ENCODE measurements around the gene CTXN1.
A peak's percentile ranks its signal among the peaks of the same experiment; 100 is the strongest.
"Not testable (repeated sequence)": the region's sequence is repeated elsewhere in the genome, so short reads cannot be mapped to it uniquely, and the experiment has no call there.

The CTXN1 gene

DNA sequence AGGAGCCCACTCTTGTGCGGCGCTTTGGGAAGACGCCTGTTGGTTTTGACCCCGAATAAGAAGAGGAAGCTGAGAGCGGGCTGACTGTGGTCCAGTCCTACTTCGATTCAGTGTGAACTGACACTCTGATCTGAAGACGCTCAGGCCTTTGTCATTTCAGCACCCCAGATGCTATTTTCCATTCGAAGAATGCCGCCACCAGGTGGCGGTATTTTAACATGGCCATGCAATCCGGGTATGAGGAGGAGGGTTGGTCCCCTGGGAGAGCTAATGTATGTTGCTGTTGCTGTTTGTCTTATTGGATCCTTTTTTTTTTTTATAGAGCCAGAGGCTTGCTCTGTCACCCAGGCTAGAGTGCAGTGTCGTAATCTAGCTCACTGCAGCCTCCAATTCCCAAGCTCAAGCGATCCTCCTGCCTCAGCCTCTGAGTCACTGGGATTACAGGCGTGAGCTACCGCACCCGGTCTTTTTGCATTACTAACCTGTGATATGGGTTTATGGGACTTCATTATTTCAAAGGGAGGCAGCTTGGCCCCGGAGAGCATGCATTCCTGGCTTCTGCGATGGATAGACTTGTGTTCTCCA is 18.3 kb upstream of the CTXN1 start:
- peak; percentile 81 for DNase-seq (ENCODE audit: low spot score)

DNA sequence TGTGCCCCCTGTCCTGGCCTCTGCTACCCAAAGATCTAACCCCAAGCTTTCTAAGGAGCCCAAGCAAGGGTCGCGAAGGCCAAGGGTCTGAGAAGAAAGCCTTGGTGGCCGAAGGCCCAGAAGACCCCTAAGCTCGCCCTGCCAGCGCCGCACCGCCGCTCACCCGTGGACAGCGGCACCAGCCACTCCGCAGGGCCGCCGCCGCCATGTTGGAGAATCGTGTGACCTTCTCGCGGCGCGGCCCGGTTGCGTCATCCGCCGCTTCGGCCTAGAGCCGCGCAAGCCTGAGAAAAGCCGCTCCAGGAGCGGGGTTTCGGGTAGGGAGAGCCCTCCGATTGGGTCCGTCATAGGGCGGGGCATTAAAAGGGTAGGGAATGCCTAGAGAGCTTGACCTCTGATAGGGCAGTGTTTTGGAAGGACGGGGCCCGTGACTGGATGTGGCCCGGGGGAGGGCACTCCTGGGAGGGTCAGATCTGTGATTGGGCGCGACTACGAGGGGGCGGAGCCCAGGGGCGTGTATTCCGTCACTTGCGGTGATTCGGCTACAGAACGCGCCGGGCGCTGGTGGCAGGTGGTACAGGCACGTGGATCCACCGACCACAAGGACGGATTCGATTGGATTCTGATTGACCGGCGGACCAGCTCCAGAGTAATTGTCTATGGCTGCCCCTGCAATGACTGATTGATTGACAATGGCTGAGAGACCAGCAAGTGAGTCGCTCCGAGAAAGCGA is 17.7 kb upstream of the CTXN1 start, which contains the start of gene TIMM44:
Gene TIMM44 (minus strand): TSS at position 223 of the 733 bp plus-strand sequence. CDS start 15 bp downstream, at position 208.
- peak; percentile 99 for DNase-seq (ENCODE audit: low spot score)

DNA sequence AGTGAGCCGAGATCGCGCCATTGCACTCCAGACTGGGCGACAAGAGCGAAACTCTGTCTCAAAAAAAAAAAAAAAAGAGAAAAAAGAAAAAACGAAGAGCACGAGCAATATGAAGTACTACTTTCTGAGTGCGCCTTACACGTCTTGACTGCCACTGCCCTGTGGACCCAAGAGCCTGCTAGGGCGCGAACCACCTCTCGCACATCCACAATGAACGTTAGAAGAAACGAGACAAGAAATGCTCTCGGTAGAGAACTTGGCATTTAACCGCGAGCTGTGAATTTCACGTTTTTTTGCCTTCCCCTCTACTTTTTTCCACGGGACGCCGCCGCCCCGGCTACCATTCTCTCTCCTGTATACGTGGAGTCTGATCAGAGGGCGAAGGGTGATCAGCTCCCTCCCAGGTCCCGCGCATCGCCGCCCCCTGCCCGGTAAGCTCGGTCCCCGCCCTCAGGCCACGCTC is 17.1 kb upstream of the CTXN1 start:
- no peak for DNase-seq (ENCODE audit: low spot score)

DNA sequence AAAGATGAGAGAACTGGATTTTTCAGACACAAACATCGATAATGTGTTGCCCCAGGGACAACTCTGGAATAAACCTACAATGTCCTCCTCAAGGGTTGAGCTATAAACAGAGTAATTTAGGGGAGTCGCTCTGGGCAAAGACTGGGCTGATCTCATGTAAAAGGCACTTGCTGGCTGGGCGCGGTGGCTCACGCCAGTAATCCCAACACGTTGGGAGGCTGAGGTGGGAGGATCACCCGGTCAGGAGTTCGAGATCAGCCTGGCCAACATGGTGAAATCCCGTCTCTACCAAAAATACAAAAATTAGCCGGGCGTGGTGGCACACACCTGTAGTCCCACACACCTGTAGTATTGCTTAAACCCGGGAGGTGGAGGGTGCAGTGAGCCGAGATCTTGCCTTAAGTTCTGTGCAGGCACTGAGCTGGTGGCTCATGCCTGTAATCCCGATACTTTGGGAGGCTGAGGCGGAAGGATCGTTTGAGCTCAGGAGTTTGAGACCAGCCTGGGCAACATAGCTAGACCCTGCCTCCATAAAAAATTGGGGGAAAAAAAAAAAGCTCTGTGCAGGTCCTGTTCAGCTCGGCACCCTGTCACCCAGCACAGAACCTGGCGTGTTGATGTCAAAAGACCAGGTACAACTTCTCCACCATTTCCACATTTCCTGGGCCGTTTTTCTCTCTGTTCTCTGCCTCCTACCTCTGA is 16.1 kb upstream of the CTXN1 start:
- DNase-seq (ENCODE audit: low spot score), result no peak

DNA sequence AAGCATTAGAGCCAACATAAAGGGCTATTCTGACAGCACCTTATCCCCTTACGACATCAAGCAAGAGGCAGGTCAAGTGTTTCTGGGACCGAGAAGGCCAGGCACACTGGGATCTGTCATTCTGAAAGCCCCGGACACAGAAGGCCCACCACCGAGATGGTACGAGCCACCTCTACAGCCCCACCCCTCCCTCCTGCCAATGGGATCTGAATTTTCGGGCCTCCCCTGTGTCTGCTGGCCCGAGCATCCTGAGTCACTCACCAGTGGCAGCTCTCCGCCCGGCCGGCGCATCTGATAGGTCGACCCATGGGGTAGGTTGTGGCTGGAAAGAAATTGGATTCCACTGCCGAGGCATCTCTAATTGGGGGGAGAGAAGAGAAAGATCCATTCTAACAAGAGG is 14.9 kb upstream of the CTXN1 start:
- DNase-seq (ENCODE audit: low spot score), result no peak

DNA sequence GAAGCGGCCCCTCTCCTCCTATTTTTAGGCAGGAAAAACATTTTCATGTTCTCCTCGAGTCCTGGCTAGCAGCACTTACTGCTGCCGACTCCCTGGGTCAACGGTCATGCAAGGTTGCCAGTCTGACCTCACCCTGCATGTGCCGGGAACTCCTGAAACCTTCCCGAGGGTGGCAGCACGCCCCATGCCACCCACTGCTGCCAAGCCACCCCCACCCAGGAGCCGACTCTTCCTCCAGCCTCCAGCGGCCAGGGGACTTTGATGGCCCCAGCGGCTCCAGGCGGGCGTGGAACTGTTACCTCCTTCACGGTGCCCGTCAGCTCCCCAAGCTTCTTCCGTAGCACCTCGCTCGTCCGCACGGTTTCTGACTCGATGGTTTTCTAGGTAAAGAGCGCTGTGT is 8.8 kb upstream of the CTXN1 start:
- DNase-seq (ENCODE audit: low spot score), result no peak

DNA sequence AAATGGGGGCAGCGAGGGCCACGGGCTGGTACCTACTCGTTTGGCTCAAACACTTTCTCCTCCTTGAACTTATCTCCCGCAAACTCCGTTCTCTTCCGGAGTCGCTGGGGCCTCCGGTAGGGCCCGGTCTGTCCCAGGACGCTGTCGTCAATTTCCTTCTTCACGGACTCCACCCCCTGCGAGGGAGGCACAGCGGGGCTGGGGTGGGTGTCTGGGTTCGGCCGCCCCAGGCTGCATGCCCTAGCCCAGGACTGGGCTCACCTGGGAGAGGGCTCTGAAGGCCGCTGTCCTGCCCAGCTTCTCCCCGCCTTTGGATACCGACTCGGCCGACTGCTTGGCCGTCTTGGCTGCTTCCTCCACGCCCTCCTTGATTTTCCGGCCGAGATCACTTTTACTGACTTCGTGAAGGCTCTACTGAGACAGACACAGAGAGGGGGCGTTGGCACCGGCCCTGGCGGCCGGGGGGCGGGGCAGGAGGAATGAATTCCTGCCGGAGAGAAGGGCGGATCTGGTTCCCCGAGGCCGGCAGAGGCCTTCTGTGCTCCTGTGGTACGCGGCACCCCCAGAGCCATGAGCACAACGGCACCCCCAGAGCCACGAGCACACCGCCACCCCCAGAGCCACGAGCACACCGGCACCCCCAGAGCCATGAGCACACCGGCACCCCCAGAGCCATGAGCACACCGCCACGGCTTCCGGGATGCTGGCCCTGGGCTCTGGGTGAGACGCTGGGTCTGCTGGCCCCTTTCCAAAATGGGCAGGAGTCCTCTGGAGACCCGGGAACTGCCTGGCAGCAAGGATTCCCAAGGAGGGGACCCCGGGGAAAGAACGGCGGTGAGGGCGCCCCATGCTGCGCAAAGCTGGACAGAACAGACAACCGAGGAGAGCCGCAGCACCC is 8.1 kb upstream of the CTXN1 start:
- DNase-seq (ENCODE audit: low spot score), result no peak

DNA sequence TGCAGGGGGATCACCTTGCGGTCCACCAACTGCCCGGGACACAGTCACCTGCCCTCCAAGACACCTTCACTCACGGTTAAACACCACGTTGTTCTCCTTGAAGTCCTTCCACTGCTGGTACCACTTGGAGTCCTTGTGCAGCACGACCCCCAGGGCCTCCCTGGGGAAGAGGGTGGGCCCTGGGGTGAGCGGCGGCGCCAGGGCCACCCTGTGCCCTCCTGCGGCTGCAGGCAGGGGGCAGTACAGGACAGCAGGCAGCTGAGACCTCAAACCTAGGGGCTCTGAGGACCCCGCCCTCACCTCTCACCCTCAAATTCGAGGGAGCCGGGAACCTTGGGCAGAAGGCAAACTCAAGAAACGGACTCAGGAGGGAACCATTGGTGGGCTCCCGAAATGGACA is 7.5 kb upstream of the CTXN1 start:
- DNase-seq (ENCODE audit: low spot score), result no peak

DNA sequence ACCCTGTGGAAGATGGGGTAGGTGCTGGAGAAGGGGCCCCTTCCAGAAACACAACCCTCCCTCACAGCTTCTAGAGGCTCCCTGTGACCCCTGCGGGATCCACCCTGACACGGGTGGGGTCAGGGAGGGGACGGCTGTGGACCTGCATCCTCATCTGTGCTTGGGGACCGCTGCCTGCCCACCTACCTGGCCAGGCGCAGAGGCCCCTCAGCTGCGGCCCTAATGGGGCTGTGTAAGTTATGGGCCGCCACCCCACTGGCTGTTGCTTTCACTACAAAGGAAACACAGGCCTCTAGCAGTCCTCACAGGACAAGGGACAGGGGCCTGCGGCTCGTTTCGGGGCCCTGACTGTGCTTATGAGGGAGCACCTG is 7.0 kb upstream of the CTXN1 start:
- no peak for DNase-seq (ENCODE audit: low spot score)

DNA sequence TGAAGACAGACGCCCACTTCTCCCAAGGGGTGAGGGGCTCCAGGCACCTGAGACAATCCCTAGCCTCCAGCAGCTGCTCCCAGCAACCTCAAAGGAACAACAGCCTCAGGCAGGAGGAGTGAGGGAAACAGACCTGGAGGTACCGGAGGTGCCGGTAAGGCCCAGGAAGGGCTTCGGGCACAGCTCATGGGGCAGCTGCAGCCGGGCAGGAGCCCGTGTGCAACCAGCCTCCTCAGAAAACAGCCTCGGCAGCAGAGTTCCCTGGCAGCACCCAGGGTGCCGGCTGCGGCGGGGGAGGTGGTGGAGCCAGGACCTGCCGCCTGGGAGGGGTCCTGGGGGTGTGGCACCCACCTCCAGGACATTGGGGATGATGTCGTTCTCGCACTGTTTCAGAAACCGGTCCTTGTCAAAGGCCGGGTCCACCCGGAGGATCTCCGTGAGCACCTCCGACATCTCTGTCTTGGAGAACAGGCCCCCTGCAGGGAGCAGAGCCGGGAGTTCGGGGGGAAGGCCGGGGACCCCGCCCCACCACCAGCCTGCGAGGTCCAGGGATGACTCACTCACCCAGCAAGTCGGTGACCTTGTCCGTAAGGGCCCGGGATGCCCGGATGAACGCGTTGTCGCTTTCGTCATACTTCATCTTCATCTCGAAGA is 6.5 kb upstream of the CTXN1 start:
- DNase-seq (ENCODE audit: low spot score), result no peak

DNA sequence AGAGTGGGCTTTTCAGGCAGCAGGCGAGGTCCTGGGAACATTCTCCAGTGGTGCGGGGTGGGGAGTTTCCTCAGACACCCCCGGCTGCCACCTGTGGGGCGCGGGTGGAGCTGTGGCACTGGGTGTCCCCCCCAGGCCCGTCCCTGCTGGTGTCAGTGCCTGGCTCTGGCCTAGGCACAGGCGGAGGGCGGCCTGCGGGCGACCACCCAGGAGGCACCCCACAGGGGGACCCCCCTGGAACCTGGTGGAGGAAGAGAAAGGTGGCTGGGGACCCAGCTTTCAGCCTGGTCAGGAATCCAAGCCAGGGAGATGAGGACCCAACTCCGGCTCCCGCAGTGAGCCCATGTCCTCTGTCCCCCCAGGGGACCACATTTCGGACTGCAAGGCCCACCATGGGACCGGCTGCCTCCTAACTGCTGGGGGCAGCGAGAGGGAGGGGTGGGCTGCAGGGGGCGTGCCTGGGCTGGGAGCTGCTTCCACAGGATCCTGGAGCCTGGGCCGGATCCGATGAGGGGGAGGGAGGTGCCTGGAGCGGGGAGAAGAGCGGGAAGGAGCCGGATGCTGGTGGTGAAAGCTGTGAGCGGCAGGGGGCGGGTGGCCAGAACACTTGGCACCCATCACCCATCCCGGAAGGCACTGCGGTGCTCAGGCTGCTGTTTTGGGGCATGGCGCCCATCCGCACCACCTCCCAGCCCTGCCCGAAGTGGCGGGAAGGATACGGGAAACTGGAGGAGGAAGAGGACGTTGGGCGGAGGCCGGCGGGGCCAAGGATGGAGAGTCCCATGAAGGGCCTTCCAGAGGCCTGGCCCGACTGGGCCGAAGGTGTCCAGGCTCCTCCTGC is 5.5 kb upstream of the CTXN1 start:
- DNase-seq (ENCODE audit: low spot score), result no peak

DNA sequence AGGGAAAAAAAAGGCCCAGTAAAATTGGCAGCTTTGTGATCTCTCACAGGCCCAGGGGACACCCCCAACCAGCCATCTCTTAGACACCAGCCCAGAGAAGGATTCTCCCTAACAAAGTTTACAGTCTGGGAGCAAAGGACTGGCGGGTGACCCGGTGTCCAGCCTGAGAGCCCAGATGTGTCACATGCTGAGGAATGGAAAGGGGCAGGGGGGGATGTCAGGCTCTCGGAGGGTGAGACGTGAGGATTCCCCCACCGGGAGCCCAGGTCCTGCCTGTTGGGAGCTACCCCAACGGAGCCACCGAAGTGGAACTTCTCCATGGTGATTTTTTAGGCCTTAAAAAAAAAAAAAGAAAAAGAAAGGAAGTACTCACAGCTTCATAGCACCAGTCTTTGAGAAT is 4.8 kb upstream of the CTXN1 start:
- DNase-seq (ENCODE audit: low spot score), result no peak

DNA sequence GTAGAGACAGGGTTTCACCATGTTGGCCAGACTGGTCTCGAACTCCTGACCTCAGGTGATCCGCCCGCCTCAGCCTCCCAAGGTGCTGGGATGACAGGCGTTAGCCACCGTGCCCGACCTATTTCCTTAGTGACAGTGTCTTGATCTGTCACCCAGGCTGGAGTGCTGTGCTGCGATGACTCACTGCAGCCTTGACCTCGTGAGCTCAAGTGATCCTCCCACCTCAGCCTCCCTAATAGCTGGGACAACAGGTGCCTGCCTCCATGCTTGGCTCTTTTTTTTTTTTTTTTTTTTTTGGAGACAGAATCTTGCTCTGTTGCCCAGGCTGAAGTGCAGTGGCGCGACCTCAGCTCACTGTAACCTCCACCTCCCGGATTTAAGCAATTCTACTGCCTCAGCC is 4.1 kb upstream of the CTXN1 start:
- DNase-seq (ENCODE audit: low spot score), result not testable (repeated sequence)

DNA sequence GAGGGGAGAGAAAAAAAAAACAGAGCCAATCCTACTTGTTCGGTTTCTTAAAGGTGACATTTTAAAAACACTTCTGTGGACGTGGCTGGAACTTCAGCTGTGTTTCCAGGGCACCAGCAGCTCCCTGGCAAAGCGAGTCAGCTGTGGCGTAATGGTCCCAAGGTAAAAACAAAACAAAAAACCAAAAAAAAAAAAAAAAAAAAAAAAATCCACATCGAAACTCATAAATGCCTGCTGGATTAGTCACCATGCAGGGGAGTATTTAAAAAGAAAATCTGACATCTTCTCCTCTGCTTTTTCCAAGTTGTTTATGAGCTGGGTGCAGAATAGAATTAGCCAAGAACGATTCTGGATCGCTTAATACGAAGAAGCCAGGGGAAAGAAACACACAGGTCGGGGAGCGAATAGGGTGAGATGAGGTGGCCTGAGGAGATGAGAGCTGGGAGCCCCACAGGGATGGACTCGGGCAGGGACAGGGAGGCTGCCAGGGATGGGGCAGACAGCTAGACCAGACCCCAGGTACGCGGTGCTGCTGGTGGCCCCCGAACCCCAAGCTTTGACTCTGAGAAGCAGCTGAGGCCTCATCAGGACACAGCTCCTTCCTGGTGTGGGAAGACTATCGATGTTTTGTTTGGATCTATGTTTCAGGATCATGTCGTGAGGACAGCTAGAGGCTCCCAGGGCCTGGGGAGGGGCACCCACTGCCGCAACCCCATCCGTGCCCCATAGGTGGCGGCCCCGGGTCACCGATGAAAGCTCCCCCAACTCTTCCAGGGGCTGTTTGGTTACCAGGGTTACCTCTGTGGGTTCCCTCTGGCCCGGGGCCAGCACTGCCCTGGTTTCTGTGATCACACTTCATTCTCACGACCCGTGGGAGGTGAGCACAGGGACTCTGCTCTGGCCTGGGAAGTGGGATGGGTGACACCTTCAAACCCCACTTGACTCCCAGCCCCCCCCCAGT is 3.1 kb upstream of the CTXN1 start:
- peak; percentile 47 for DNase-seq (ENCODE audit: low spot score)

DNA sequence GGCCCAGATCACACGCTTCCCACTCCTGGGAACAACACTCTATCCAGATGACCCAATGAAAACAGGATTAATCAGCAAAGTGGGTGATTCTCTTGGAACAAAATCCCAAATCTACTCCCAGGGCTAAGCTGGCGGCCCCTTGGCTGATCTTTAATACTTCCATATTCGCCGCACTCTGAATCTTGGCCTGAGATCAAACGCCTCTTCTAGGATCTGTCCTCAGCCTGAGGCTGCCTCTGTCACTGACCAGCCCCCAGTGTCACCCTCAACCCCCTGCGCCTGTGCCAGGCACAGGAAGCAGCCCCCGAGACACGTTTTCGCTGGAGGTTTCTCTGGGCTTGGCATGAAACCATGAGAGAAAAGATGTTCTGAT is 2.4 kb upstream of the CTXN1 start:
- DNase-seq (ENCODE audit: low spot score), result no peak

DNA sequence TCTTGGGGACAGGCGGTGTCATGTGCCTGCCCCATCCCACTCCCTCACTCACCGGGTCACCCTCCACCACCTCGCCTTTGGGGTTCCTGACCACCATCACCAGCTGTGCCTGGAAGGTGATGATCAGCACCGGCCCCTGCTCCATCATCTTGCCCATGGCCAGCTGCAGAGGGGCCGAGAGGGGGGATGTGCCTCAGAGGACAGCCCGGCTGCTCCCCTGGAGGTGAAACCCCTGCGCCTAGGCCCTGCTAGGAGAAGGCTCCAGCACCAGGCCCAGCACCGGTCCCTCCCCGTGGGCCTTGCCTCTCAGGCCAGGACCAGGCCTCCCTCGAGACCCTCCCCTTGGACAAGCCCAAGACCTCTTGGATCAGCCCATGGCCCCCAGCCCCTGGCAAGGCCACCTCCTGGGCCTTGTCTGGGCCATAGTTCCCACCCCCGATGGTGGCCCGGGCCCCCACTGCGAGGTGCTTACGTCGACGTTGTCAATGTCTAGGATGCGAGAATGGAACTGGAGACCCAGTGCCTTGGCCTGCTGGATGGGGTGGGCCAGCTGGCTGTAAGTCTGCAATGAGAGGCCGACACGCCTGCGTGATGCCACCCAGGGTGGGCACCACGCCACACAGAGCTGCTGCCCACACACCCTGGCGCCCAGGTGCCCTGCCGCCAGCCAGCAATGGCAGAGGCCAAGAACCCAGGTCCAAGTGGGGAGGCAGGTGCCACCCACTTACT is 1.8 kb upstream of the CTXN1 start:
- DNase-seq (ENCODE audit: low spot score), result no peak

DNA sequence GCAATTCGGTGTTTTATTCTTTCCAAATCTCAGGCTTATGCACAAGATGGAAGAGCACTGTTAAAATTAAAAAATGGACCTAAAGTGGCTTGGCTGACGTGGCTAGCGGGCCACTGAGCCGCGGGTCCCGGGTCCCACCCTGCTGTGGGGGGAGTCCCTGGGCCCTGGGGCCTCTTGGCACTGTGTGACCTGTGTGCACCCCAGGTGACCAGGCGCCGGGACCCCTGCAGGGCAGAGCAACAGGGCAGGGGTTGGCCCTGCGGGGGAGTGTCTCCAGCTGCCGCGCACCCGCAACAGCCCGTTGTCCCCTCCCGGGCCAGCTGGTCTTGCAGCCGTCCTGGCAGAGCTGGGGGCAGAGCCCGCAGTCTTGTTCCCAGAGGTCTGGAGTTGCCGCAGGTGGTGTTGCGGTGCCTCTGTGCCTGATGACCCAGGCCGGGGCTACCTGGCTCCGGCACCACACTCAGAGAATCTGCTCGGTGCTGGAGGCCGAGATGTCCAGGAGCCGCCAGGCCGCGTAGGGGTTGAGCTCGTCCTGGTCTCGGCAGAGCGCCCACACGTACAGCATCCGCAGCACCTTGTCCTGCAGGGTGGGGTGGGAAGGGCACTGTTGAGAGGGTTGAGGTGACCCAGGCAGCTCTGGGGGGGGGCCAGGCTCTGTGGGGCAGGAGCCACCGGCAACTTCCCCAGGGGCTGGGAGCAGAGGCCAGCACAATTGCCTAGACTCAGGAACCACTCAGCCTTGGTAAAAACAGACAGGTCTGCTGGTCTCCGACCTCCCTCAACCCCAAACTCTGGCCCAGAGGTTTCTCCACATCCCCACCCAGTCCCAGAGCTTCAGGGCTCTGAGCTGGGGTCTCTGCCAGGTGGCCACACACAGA is 1.0 kb upstream of the CTXN1 start:
- no peak for DNase-seq (ENCODE audit: low spot score)

Data from CD4-positive, alpha-beta T cell treated with Interleukin-6 at 100 ng/mL for 8 hours (primary cell).